ENCODE measurements around the gene KIAA1143.
A peak's percentile ranks its signal among the peaks of the same experiment; 100 is the strongest.

Gene KIAA1143

GRCh38 chr3:44761424-44762169 lies at the start of gene KIAA1143, which contains the start of gene KIF15:
TSS of gene KIAA1143 (minus strand) at chr3:44761619. CDS start at chr3:44761602, 17 bp downstream.
TSS of gene KIF15 (plus strand) at chr3:44761794. CDS start at chr3:44761866, 72 bp downstream.
- peak; percentile 94 to 96 for DNase-seq

GRCh38 chr3:44805960-44806359 lies 44.5 kb upstream of the KIAA1143 start:
- no peak for DNase-seq

GRCh38 chr3:44803298-44803697 lies 41.9 kb upstream of the KIAA1143 start:
- no peak for DNase-seq

GRCh38 chr3:44802011-44802410 lies 40.6 kb upstream of the KIAA1143 start:
- DNase-seq: no peak

GRCh38 chr3:44795197-44795596 lies 33.8 kb upstream of the KIAA1143 start:
- DNase-seq: no peak

- DNase-seq: no peak
Observed at GRCh38 chr3:44782891-44783290, 21.5 kb upstream of the KIAA1143 start.

GRCh38 chr3:44772099-44772442 lies 10.7 kb upstream of the KIAA1143 start:
- DNase-seq: no peak

GRCh38 chr3:44771424-44772098 lies 10.1 kb upstream of the KIAA1143 start:
- no peak for DNase-seq

- DNase-seq: no peak
Observed at GRCh38 chr3:44764248-44764647, 2.8 kb upstream of the KIAA1143 start.

GRCh38 chr3:44762690-44763089 lies 1.3 kb upstream of the KIAA1143 start:
- no peak for DNase-seq

- no peak for DNase-seq
Observed at GRCh38 chr3:44762170-44762677, 805 bp upstream of the KIAA1143 start.

- no peak for DNase-seq
Observed at GRCh38 chr3:44761101-44761423, 357 bp downstream of the KIAA1143 start.

GRCh38 chr3:44734646-44735168 lies 26.7 kb downstream of the KIAA1143 start:
- no peak for DNase-seq

- DNase-seq: peak; percentile 88
Observed at GRCh38 chr3:44729384-44729910, 32.0 kb downstream of the KIAA1143 start, which contains the start of gene ZNF501. TSS of gene ZNF501 (plus strand) at chr3:44729635. CDS start at chr3:44734422, 4,787 bp downstream.

- DNase-seq: no peak
Observed at GRCh38 chr3:44722103-44722401, 39.4 kb downstream of the KIAA1143 start.

GRCh38 chr3:44721231-44722102 lies 40.0 kb downstream of the KIAA1143 start:
- DNase-seq: no peak

- DNase-seq: peak; percentile 62 to 65
Observed at GRCh38 chr3:44712455-44713075, 48.9 kb downstream of the KIAA1143 start, which contains the start of gene ZNF502. TSS of gene ZNF502 (plus strand) at chr3:44712660. CDS start at chr3:44720262, 7,602 bp downstream.
